GM12878 (cell line): ENCODE measurements around the gene IQGAP2. TPM values are rescaled to one million over a fixed set of nuclear protein-coding genes. Genes with fewer than 3 reads are reported as not detected.

Source experiments
- CREM ChIP-seq: IDR thresholded peaks from 2 replicates; pipeline ENCODE4 v1.6.1; 2014; ENCODE audit warnings: antibody characterized with exemption, low read depth
- ESRRA ChIP-seq: IDR thresholded peaks from 2 replicates; pipeline ENCODE4 v1.6.1; 2012; ENCODE audit warnings: mild to moderate bottlenecking, low read length, improper control_type of control experiment
- FOXK2 ChIP-seq: fragments of 450-650 bp; IDR thresholded peaks from 2 replicates; pipeline ENCODE4 v1.6.1; 2017; ENCODE audit warnings: mild to moderate bottlenecking, moderate library complexity
- HCFC1 ChIP-seq: fragments of 150-350 bp; IDR thresholded peaks from 2 replicates; pipeline ENCODE4 v1.6.1; 2014; ENCODE audit warnings: low read length
- HDAC6 ChIP-seq: fragments of 200-600 bp; sonication (generic); IDR thresholded peaks from one replicate; pipeline ENCODE4 v1.8.0; 2017; ENCODE audit warnings: antibody characterized with exemption; ENCODE audit not compliant: unreplicated experiment
- HDGF ChIP-seq: fragments of 450-650 bp; IDR thresholded peaks from 2 replicates; pipeline ENCODE4 v1.6.1; 2016; ENCODE audit warnings: antibody characterized with exemption
- MEF2A ChIP-seq: IDR thresholded peaks from 2 replicates; pipeline ENCODE4 v1.6.1; 2011; ENCODE audit warnings: low read depth, mild to moderate bottlenecking, low read length, moderate library complexity; ENCODE audit not compliant: insufficient read depth
- NR2C1 ChIP-seq: fragments of 450-650 bp; IDR thresholded peaks from 2 replicates; pipeline ENCODE4 v1.6.1; 2017; ENCODE audit warnings: antibody characterized with exemption, mild to moderate bottlenecking, moderate library complexity
- PAX5 ChIP-seq: IDR thresholded peaks from 2 replicates; pipeline ENCODE4 v1.6.1; 2011; ENCODE audit warnings: low read depth, low read length, borderline replicate concordance
- POLR2AphosphoS2 ChIP-seq: IDR thresholded peaks from 2 replicates; pipeline ENCODE4 v1.6.1; 2011; ENCODE audit warnings: low read depth, mild to moderate bottlenecking, low read length, improper control_type of control experiment, moderate library complexity
- SMAD5 ChIP-seq: IDR thresholded peaks from 2 replicates; pipeline ENCODE4 v1.6.1; 2016; ENCODE audit warnings: antibody characterized with exemption, low read depth
- SMC3 ChIP-seq: IDR thresholded peaks from 2 replicates; pipeline ENCODE4 v1.6.1; 2011; ENCODE audit warnings: low read length, improper control_type of control experiment, borderline replicate concordance
- SP1 ChIP-seq: IDR thresholded peaks from one replicate; pipeline ENCODE4 v1.6.1; 2011; ENCODE audit warnings: low read depth, low read length
- SREBF2 ChIP-seq: IDR thresholded peaks from 2 replicates; pipeline ENCODE4 v1.6.1; 2012; ENCODE audit warnings: mild to moderate bottlenecking, low read length
- TBL1XR1 ChIP-seq: IDR thresholded peaks from 2 replicates; pipeline ENCODE4 v1.6.1; 2012; ENCODE audit warnings: low read depth, low read length, improper control_type of control experiment
- YBX1 ChIP-seq: fragments of 450-650 bp; IDR thresholded peaks from 2 replicates; pipeline ENCODE4 v1.6.1; 2016; ENCODE audit warnings: antibody characterized with exemption
- ZNF384 ChIP-seq: IDR thresholded peaks from 2 replicates; pipeline ENCODE4 v1.6.1; 2012; ENCODE audit warnings: low read depth, mild to moderate bottlenecking, low read length, improper control_type of control experiment, borderline replicate concordance
- polyA plus RNA-seq, 11 experiments: library from polyadenylated mRNA; depleted of rRNA in 4 of 11; unstranded in 6 of 11; stranded (reverse) in 5 of 11; fragments of >200 nt; fragmentation: Nextera tagmentation in 4 of 11; fragmentation: Illumina TruSeq in 1 of 11; extraction: Ambion mirVana in 4 of 11; extraction: Trizol in 1 of 11; gene quantifications; 1 replicate in 1 of 11; 2 replicates in 10 of 11; pipeline versions ENCODE4 v1.2.1 to v1.2.3, GENCODE V29; 2011 to 2016; ENCODE audit warnings: inconsistent platforms in 2 of 11, missing spikeins in 2 of 11, low read depth in 1 of 11
- total RNA-seq, 4 experiments: library from RNA; depleted of rRNA in 3 of 4; stranded (reverse); fragments of >200 nt in 3 of 4; fragmentation: Illumina TruSeq in 1 of 4; extraction: Trizol in 1 of 4; gene quantifications; 2 replicates each; pipeline versions ENCODE4 v1.2.1 to v1.2.3, GENCODE V29; 2013 to 2021
- TF ChIP-seq, protein P1 (sequence below): fragments of 450-650 bp; IDR thresholded peaks from 2 replicates; pipeline ENCODE4 v1.6.1; 2014; ENCODE audit warnings: mild to moderate bottlenecking
- TF ChIP-seq, protein P2 (sequence below): fragments of 450-650 bp; formaldehyde crosslinking; IDR thresholded peaks from 2 replicates; pipeline ENCODE4 v1.4.0; 2022; ENCODE audit warnings: mild to moderate bottlenecking, moderate library complexity
- TF ChIP-seq, protein P3 (sequence below): fragments of 450-650 bp; IDR thresholded peaks from 2 replicates; pipeline ENCODE4 v1.6.1; 2017; ENCODE audit warnings: antibody characterized with exemption, mild to moderate bottlenecking, moderate library complexity
- TF ChIP-seq, protein P4 (sequence below): IDR thresholded peaks from 2 replicates; pipeline ENCODE4 v1.6.1; 2012; ENCODE audit warnings: low read depth, low read length, improper control_type of control experiment

IQGAP2 gene
- total and polyA plus RNA-seq, 10 of the 15 experiments (the other 5 are each of a cell fraction or from before 2014, with no cell fraction given), result 14.5 to 41.4 (median 21.8) TPM

DNA sequence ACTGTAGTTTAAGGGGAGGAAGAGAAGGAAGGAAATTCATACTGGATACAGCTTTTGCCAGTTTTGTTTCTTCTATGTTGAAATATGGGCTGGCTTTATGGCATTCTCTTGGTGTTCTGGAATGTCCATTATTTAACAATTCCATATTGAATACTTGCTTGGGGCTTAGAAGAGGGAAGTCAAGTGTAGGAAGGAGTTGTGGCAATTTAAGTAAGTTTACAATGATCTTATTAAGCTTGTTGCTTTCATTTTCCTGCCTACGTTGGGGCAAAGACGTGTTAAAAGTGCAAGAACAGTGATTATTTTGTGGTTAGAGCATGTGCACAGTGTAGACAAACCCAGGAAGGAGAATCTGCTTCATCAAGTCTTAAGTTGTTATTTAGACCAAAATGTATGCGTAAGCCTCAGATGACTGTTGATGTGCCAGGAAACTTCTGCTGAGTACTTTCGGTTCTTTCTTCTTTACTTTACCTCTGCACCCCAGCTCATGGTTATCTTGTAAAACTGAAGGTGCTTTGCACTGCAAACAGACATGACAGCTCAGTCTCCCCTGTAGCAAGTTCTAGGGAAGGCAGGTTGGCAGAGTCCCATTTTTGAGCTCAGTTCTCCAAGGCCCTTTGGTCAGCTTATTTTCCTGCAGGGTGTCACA, 144.3 kb downstream of the IQGAP2 start (continued):
- TF ChIP-seq FOXK2, result 0 out of 2 replicates have a peak, but pooled peaks have one; percentile 41
- TF ChIP-seq CREM, result peak; percentile 51
- TF ChIP-seq SREBF2, result no peak
- TF ChIP-seq, protein P1, sequence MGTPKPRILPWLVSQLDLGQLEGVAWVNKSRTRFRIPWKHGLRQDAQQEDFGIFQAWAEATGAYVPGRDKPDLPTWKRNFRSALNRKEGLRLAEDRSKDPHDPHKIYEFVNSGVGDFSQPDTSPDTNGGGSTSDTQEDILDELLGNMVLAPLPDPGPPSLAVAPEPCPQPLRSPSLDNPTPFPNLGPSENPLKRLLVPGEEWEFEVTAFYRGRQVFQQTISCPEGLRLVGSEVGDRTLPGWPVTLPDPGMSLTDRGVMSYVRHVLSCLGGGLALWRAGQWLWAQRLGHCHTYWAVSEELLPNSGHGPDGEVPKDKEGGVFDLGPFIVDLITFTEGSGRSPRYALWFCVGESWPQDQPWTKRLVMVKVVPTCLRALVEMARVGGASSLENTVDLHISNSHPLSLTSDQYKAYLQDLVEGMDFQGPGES, result no peak
- TF ChIP-seq, protein P2, sequence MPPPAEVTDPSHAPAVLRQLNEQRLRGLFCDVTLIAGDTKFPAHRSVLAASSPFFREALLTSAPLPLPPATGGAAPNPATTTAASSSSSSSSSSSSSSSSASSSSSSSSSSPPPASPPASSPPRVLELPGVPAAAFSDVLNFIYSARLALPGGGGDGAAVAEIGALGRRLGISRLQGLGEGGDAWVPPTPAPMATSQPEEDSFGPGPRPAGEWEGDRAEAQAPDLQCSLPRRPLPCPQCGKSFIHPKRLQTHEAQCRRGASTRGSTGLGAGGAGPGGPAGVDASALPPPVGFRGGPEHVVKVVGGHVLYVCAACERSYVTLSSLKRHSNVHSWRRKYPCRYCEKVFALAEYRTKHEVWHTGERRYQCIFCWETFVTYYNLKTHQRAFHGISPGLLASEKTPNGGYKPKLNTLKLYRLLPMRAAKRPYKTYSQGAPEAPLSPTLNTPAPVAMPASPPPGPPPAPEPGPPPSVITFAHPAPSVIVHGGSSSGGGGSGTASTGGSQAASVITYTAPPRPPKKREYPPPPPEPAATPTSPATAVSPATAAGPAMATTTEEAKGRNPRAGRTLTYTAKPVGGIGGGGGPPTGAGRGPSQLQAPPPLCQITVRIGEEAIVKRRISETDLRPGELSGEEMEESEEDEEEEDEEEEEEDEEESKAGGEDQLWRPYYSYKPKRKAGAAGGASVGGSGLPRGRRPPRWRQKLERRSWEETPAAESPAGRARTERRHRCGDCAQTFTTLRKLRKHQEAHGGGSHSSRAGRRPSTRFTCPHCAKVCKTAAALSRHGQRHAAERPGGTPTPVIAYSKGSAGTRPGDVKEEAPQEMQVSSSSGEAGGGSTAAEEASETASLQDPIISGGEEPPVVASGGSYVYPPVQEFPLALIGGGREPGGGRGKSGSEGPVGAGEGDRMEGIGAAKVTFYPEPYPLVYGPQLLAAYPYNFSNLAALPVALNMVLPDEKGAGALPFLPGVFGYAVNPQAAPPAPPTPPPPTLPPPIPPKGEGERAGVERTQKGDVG (CRISPR knock-in tag), result no peak
- no peak; the same call in 1 of the 2 replicates for TF ChIP-seq SMC3
- TF ChIP-seq NR2C1, result no peak
- TF ChIP-seq PAX5, result no peak
- no peak for TF ChIP-seq HDAC6
- TF ChIP-seq MEF2A, result 0 out of 2 replicates have a peak, but pooled peaks have one; percentile 18
- peak; percentile 57; the same call in 1 of the 2 replicates for TF ChIP-seq TBL1XR1
- TF ChIP-seq SMAD5, result no peak
- TF ChIP-seq YBX1, result no peak
- peak; percentile 18 for TF ChIP-seq SP1
- TF ChIP-seq ESRRA, result no peak
- no peak for TF ChIP-seq HCFC1
- TF ChIP-seq, protein P3, sequence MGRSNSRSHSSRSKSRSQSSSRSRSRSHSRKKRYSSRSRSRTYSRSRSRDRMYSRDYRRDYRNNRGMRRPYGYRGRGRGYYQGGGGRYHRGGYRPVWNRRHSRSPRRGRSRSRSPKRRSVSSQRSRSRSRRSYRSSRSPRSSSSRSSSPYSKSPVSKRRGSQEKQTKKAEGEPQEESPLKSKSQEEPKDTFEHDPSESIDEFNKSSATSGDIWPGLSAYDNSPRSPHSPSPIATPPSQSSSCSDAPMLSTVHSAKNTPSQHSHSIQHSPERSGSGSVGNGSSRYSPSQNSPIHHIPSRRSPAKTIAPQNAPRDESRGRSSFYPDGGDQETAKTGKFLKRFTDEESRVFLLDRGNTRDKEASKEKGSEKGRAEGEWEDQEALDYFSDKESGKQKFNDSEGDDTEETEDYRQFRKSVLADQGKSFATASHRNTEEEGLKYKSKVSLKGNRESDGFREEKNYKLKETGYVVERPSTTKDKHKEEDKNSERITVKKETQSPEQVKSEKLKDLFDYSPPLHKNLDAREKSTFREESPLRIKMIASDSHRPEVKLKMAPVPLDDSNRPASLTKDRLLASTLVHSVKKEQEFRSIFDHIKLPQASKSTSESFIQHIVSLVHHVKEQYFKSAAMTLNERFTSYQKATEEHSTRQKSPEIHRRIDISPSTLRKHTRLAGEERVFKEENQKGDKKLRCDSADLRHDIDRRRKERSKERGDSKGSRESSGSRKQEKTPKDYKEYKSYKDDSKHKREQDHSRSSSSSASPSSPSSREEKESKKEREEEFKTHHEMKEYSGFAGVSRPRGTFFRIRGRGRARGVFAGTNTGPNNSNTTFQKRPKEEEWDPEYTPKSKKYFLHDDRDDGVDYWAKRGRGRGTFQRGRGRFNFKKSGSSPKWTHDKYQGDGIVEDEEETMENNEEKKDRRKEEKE, result no peak
- no peak for TF ChIP-seq POLR2AphosphoS2
- TF ChIP-seq, protein P4, sequence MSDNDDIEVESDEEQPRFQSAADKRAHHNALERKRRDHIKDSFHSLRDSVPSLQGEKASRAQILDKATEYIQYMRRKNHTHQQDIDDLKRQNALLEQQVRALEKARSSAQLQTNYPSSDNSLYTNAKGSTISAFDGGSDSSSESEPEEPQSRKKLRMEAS, result no peak
- TF ChIP-seq ZNF384, result no peak
- TF ChIP-seq HDGF, result no peak
